ENCODE measurements around the gene DNAJC8.

The DNAJC8 gene

DNA sequence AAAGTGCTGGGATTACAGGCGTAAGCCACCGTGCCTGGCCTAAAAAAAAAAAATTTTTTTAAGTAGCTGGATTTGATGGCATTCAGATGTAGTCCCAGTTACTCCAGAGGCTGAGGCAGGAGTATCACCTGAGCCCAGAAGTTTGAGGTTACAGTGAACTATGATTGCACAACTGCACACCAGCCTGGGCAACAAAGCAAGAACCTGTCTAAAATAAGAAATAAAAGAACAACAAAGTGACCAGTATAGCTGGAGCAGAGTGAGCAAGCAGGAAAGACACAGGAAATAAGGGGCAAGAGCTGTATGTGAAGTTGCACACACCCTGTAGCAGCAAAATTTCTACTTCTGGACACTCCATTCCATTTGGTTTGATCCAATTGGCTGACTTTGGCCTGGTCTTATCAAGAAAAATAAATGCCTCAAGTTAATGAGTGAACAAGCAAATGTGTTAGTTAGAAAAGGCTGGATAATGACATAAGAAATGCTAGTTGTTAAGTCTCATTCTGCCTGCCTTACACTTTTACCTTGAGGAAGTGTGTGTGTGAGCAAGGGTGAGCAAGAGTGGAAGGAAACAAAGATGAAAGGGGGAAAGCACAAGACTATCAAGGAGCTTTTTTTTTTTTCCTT is 11.0 kb upstream of the DNAJC8 start:
- no peak overlapping the region for H3K4me3 ChIP-seq (ENCODE audit: low read depth, low read length)
- TF ChIP-seq, protein P1, sequence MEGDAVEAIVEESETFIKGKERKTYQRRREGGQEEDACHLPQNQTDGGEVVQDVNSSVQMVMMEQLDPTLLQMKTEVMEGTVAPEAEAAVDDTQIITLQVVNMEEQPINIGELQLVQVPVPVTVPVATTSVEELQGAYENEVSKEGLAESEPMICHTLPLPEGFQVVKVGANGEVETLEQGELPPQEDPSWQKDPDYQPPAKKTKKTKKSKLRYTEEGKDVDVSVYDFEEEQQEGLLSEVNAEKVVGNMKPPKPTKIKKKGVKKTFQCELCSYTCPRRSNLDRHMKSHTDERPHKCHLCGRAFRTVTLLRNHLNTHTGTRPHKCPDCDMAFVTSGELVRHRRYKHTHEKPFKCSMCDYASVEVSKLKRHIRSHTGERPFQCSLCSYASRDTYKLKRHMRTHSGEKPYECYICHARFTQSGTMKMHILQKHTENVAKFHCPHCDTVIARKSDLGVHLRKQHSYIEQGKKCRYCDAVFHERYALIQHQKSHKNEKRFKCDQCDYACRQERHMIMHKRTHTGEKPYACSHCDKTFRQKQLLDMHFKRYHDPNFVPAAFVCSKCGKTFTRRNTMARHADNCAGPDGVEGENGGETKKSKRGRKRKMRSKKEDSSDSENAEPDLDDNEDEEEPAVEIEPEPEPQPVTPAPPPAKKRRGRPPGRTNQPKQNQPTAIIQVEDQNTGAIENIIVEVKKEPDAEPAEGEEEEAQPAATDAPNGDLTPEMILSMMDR (IDR thresholded peaks at IDR 0.05; ENCODE audit: borderline replicate concordance, insufficient read depth, low read depth, low read length) = no peak

DNA sequence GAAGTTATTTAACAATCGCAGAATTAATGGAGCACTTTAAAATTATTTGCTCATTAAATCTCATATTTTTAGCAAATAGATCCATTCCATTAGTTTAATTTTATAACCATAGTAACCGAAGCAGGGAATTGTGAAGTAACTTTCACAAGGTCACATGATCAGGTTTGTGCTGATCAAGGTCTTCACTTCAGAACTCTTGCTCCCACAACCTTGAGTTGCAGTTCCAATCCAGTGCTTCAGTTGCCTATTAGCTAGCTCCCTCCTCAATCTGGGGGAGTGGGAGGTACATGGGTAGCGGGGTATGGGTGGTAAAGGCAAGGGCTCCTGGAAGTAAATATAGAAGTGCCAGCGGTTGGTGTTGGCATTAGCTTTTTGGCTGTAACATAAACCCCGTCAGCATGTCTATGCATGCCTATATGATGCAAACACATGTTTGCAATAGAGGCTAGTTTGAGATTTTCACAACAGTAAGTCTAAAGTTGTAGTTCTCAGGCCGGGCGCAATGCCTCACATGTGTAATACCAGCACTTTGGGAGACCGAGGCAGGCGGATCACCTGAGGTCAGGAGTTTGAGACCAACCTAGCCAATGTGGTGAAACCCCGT is 8.9 kb upstream of the DNAJC8 start:
- no peak overlapping the region for H3K4me3 ChIP-seq (ENCODE audit: low read depth, low read length)
- TF ChIP-seq, protein P1 (IDR thresholded peaks at IDR 0.05; ENCODE audit: borderline replicate concordance, insufficient read depth, low read depth, low read length) = no peak

DNA sequence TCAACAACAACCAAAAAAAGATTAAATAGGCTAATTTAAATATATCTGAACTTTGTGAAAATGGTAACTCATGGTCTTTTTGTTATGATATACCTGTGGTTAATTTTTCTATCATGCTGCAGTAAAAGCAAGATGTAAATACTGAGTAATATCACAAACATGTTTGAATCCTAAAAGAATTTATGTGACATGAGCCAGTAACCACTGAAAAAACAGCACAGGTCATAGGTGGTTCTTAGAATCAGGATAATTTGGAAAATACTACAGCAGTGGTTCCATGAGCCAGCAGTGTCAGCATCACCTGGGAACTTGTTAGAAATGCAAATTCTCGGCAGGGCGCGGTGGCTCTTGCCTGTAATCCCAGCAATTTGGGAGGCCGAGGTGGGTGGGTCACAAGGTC is 7.2 kb upstream of the DNAJC8 start:
- TF ChIP-seq, protein P1 (IDR thresholded peaks at IDR 0.05; ENCODE audit: borderline replicate concordance, insufficient read depth, low read depth, low read length) = no peak
- H3K4me3 ChIP-seq (ENCODE audit: low read depth, low read length) = no peak overlapping the region

DNA sequence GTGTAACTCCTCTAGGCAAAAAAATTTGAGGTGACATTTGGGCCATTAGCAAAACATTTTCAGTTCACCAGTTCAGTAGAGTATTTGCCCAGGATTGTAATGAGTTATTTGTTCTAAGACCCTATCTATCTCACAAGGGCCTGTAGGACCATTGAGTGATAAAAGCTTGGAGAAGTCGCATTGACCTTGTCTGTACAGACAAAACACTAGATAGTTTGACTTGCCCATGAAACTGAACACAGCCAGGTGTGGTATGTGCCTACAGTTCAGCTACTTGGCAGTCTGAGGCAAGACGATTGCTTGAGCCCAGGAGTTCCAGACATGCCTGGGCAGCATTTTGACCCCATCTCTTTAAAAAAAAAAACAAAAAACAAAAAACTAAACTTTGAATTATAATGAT is 6.2 kb upstream of the DNAJC8 start:
- TF ChIP-seq, protein P1 (IDR thresholded peaks at IDR 0.05; ENCODE audit: borderline replicate concordance, insufficient read depth, low read depth, low read length) = no peak
- H3K4me3 ChIP-seq (ENCODE audit: low read depth, low read length) = no peak overlapping the region

DNA sequence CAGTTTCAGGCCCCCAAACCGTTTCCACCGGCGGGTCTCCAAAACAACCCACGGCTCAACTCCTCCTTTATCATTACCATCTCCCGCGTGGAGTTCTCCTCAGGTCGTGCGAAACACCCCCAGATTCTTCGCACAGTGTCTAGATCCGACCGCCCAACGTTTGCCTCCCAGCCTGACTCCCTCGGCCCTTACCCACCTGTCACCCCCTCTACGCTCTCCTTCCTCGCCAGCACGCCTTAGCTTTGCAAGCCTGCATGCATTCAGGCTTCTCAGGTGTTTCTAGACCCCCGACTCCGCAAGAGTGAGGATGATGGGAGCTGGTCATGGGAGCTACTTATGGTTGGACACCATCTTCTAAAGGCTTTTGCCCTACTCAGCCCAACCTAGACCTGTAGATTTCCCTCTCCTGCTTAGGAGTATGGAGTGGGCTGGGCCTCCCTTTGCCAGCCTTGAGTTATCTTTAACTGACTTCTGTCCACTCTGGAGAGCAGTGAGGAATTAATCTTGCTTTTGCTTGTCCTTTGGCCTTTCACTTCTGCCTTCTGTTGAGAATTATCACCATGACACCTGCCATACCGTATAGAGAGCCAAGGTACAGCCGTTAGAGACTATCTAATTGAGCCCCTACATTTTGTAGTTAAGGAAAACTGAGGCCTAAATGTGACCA is 4.0 kb upstream of the DNAJC8 start:
- TF ChIP-seq, protein P1 (IDR thresholded peaks at IDR 0.05; ENCODE audit: borderline replicate concordance, insufficient read depth, low read depth, low read length) = no peak
- H3K4me3 ChIP-seq (ENCODE audit: low read depth, low read length) = peak overlapping the region; percentile 88

DNA sequence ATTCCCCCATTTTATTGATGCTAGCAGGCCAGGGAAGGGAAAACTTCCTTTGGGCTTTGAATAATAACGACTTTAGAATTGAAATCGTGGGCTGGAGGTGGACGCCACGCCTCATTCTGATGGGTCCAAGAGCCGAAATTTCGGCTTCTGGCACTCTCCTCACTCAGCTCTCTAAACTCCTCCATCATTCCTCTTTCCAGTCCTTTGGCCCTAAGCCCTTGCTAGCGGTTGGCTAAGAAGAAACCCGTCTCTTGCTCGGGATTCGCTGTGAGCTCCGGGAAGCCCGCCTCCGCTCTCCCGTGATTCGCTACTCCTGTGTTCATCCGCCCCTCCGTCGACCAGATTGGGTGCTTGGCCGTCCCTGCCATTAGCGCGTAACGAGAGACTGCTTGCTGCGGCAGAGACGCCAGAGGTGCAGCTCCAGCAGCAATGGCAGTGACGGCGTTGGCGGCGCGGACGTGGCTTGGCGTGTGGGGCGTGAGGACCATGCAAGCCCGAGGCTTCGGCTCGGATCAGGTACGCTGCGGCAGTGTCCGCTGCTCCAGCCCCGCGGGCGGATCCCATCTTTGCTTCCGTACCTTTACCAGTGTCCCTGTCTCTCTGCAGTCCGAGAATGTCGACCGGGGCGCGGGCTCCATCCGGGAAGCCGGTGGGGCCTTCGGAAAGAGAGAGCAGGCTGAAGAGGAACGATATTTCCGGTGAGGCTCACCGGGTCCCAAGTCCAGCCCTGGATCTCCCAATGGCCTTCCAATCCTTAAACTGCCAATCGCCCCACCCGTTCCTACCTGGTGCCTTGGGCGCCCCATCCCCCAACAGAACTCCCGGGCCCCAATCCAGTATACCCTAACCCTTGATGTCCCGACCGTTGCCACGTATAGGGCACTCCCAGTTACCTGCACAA is 3.2 kb upstream of the DNAJC8 start, which contains the start of gene ATP5IF1:
ATP5IF1 (plus strand) TSS at position 370 of the 901 bp plus-strand sequence; CDS start at position 430, 60 bp downstream.
- TF ChIP-seq, protein P1 (IDR thresholded peaks at IDR 0.05; ENCODE audit: borderline replicate concordance, insufficient read depth, low read depth, low read length) = no peak
- H3K4me3 ChIP-seq (ENCODE audit: low read depth, low read length) = peak within 1 kb of the TSS; percentile 88

Measured in GM12875 (cell line).